GM12864 (cell line): Measurements from ENCODE around the gene ZNF189.

Experiments
- DNase-seq: peaks from one replicate; pipeline ENCODE4 v3.0.0-alpha.2; 2011; ENCODE audit warnings: low read depth
- H3K4me3 ChIP-seq: 2 replicates; pipeline ENCODE4 v1.5.1; 2011; ENCODE audit warnings: mild to moderate bottlenecking, low read depth, low read length, control low read depth
- CTCF ChIP-seq: IDR thresholded peaks from 2 replicates; pipeline ENCODE4 v1.5.1; 2011; ENCODE audit warnings: low read depth, mild to moderate bottlenecking, moderate library complexity, low read length, control low read depth, inconsistent platforms; ENCODE audit errors: missing control alignments

ZNF189 gene

GRCh38 chr9:101419863-101420262 is 21.2 kb downstream of the ZNF189 start:
- DNase-seq: no peak
- no peak overlapping the region for H3K4me3 ChIP-seq
- no peak for TF ChIP-seq CTCF

GRCh38 chr9:101421653-101422065 is 23.0 kb downstream of the ZNF189 start:
- no peak for DNase-seq
- no peak for TF ChIP-seq CTCF
- no peak overlapping the region for H3K4me3 ChIP-seq

- DNase-seq: no peak
- no peak for TF ChIP-seq CTCF
- H3K4me3 ChIP-seq: no peak overlapping the region
Observed at GRCh38 chr9:101427358-101427757, 28.7 kb downstream of the ZNF189 start.

- DNase-seq: no peak
- no peak for TF ChIP-seq CTCF
- H3K4me3 ChIP-seq: no peak overlapping the region
Observed at GRCh38 chr9:101427957-101428655, 29.5 kb downstream of the ZNF189 start.

GRCh38 chr9:101428909-101429308 is 30.3 kb downstream of the ZNF189 start:
- H3K4me3 ChIP-seq: no peak overlapping the region
- TF ChIP-seq CTCF: no peak

GRCh38 chr9:101429736-101430135 is 31.1 kb downstream of the ZNF189 start:
- TF ChIP-seq CTCF: no peak
- DNase-seq: no peak
- no peak overlapping the region for H3K4me3 ChIP-seq

More at GRCh38 chr9:101428909-101429308, 30.3 kb downstream of the ZNF189 start:
- DNase-seq: no peak

- no peak for TF ChIP-seq CTCF
- no peak for DNase-seq
- H3K4me3 ChIP-seq: no peak overlapping the region
Observed at GRCh38 chr9:101432171-101432570, 33.5 kb downstream of the ZNF189 start.
